Measurements from ENCODE around the gene PGLYRP1. TPM values are rescaled to one million over a fixed set of nuclear protein-coding genes. Genes with fewer than 3 reads are reported as not detected.

PGLYRP1 gene
- total and polyA plus RNA-seq, 4 donors, result 0.25 to 13.9 (median 0.76) TPM

DNA sequence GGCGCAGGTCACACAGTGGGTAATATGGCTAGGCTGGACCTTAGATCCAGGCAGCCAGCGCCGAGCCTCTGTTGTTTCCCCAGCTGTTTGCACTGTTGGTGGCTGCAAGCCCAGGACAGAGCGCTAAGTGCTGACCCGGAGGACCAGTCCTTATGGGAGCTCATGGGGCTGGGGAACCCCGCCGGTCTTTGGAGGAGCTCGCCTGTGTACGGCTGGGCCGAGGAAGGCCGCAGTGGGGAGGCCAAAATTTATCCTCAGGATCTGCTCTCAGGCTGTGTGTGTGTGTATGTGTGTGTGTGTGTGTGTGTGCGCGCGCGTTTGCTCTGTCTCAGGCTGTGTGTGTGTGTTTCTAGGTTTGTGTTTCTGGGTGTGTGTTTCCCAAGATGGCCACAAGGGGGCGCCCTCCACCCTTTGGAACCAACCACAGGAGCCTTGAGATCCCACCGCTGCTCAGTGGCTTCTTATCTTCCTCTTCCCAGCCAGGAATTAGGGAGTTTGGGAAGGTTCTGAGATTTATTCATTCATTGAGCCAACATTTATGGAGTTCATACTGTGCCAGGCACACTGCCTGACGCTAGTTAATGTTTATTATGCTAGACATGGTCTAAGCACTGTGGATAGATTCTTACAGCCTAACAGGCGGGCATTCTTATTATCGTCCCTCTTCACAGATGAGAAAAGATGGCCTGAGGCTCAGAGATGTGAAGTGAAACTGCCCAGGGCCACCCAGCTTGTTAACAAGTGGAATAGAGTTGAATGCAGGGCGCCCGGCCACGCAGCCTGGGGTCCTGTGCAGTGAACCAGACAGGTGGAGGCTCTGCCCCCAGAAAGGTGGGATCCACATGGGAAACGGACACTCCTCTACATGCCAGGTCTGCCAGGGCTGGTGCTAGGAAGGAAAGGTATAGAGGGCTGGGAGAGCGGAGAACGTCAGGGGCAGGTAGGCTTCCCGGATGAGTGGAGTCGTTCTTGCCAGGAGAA, 13.0 kb downstream of the PGLYRP1 start:
- WGBS, result 49% methylated on average over 28 of the region's 28 CpGs
- Histone ChIP-seq H3K36me3 (ENCODE audit: control insufficient read depth in 4 of 4, insufficient read depth in 3 of 4, low read depth in 1 of 4, low read length in 3 of 4) (peaks cover 0 to 6% (median 2%) of the 10 kb centered on the region in 4 donors), H3K4me1 (ENCODE audit: control insufficient read depth in 4 of 4, insufficient read depth in 4 of 4, low read length in 3 of 4) (peaks cover 1 to 5% (median 4%) of the 10 kb centered on the region in 4 donors), H3K9me3 (ENCODE audit: control insufficient read depth in 4 of 4, low read length in 3 of 4) (no peaks in the 10 kb centered on the region), H3K4me3 (ENCODE audit: low read depth in 1 of 3, low read length in 3 of 3) (no peak overlapping the region), H3K27me3 (ENCODE audit: control insufficient read depth in 4 of 4, insufficient read depth in 4 of 4, low read length in 3 of 4) (no peaks in the 10 kb centered on the region), H3K9ac (ENCODE audit: low read depth in 1 of 2, low read length in 2 of 2) (no peak overlapping the region), H3K27ac (ENCODE audit: low read depth in 1 of 2, low read length in 2 of 2) (no peak overlapping the region)
- TF ChIP-seq, protein P1, sequence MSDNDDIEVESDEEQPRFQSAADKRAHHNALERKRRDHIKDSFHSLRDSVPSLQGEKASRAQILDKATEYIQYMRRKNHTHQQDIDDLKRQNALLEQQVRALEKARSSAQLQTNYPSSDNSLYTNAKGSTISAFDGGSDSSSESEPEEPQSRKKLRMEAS (IDR thresholded peaks at IDR 0.05), result no peak
- no peak for TF ChIP-seq JUND (IDR thresholded peaks at IDR 0.05)
- TF ChIP-seq RAD21 (IDR thresholded peaks at IDR 0.05), result peak; percentile 58 to 72
- TF ChIP-seq, protein P2, sequence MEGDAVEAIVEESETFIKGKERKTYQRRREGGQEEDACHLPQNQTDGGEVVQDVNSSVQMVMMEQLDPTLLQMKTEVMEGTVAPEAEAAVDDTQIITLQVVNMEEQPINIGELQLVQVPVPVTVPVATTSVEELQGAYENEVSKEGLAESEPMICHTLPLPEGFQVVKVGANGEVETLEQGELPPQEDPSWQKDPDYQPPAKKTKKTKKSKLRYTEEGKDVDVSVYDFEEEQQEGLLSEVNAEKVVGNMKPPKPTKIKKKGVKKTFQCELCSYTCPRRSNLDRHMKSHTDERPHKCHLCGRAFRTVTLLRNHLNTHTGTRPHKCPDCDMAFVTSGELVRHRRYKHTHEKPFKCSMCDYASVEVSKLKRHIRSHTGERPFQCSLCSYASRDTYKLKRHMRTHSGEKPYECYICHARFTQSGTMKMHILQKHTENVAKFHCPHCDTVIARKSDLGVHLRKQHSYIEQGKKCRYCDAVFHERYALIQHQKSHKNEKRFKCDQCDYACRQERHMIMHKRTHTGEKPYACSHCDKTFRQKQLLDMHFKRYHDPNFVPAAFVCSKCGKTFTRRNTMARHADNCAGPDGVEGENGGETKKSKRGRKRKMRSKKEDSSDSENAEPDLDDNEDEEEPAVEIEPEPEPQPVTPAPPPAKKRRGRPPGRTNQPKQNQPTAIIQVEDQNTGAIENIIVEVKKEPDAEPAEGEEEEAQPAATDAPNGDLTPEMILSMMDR (IDR thresholded peaks at IDR 0.05; ENCODE audit: low read depth, low read length, missing input control), result peak; percentile 75
- DNase-seq (ENCODE audit: low spot score), result peak; percentile 76

DNA sequence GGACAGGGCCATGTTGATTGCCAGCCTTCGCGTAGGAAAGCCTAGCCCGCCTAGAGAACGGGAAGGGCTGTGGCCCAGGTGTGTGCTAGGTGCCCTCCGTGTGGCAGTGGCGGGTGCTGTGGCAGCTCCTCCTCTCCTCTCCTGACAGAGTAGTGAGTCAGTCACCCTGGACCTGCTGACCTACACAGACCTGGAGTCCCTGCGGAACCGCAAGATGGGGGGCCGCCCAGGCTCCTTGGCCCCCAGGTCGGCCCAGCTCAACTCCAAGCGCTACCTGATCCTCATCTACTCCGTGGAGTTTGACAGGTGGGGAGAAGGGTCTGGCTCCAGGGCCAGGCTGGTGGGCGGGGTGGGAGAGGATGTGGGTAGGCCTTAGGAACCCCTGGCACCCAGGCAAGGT, 16.4 kb downstream of the PGLYRP1 start:
- no peak for DNase-seq (ENCODE audit: low spot score)
- 96% methylated on average over 13 of the region's 13 CpGs for WGBS
- TF ChIP-seq, protein P3, sequence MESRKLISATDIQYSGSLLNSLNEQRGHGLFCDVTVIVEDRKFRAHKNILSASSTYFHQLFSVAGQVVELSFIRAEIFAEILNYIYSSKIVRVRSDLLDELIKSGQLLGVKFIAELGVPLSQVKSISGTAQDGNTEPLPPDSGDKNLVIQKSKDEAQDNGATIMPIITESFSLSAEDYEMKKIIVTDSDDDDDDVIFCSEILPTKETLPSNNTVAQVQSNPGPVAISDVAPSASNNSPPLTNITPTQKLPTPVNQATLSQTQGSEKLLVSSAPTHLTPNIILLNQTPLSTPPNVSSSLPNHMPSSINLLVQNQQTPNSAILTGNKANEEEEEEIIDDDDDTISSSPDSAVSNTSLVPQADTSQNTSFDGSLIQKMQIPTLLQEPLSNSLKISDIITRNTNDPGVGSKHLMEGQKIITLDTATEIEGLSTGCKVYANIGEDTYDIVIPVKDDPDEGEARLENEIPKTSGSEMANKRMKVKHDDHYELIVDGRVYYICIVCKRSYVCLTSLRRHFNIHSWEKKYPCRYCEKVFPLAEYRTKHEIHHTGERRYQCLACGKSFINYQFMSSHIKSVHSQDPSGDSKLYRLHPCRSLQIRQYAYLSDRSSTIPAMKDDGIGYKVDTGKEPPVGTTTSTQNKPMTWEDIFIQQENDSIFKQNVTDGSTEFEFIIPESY (IDR thresholded peaks at IDR 0.05), result no peak
- TF ChIP-seq TAF1 (conservative IDR thresholded peaks at IDR 0.05) (no peak), SP1 (IDR thresholded peaks at IDR 0.05) (no peak), NR2F2 (IDR thresholded peaks at IDR 0.05) (no peak), FOXA1 (IDR thresholded peaks at IDR 0.05) (no peak)
- TF ChIP-seq, protein P4, sequence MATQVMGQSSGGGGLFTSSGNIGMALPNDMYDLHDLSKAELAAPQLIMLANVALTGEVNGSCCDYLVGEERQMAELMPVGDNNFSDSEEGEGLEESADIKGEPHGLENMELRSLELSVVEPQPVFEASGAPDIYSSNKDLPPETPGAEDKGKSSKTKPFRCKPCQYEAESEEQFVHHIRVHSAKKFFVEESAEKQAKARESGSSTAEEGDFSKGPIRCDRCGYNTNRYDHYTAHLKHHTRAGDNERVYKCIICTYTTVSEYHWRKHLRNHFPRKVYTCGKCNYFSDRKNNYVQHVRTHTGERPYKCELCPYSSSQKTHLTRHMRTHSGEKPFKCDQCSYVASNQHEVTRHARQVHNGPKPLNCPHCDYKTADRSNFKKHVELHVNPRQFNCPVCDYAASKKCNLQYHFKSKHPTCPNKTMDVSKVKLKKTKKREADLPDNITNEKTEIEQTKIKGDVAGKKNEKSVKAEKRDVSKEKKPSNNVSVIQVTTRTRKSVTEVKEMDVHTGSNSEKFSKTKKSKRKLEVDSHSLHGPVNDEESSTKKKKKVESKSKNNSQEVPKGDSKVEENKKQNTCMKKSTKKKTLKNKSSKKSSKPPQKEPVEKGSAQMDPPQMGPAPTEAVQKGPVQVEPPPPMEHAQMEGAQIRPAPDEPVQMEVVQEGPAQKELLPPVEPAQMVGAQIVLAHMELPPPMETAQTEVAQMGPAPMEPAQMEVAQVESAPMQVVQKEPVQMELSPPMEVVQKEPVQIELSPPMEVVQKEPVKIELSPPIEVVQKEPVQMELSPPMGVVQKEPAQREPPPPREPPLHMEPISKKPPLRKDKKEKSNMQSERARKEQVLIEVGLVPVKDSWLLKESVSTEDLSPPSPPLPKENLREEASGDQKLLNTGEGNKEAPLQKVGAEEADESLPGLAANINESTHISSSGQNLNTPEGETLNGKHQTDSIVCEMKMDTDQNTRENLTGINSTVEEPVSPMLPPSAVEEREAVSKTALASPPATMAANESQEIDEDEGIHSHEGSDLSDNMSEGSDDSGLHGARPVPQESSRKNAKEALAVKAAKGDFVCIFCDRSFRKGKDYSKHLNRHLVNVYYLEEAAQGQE (IDR thresholded peaks at IDR 0.05), result no peak
- TF ChIP-seq, protein P5, sequence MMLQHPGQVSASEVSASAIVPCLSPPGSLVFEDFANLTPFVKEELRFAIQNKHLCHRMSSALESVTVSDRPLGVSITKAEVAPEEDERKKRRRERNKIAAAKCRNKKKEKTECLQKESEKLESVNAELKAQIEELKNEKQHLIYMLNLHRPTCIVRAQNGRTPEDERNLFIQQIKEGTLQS (IDR thresholded peaks at IDR 0.05), result no peak
- H3K4me1 ChIP-seq (ENCODE audit: control insufficient read depth in 4 of 4, insufficient read depth in 4 of 4, low read length in 3 of 4), result no peaks in the 10 kb centered on the region
- peaks cover 0 to 12% (median 4%) of the 10 kb centered on the region in 4 donors for H3K36me3 ChIP-seq (ENCODE audit: control insufficient read depth in 4 of 4, insufficient read depth in 3 of 4, low read depth in 1 of 4, low read length in 3 of 4)
- no peaks in the 10 kb centered on the region for H3K9me3 ChIP-seq (ENCODE audit: control insufficient read depth in 4 of 4, low read length in 3 of 4)
- H3K9ac ChIP-seq (ENCODE audit: low read depth in 1 of 2, low read length in 2 of 2), result no peak overlapping the region
- no peak overlapping the region for H3K4me3 ChIP-seq (ENCODE audit: low read depth in 1 of 3, low read length in 3 of 3)
- H3K27ac ChIP-seq (ENCODE audit: low read depth in 1 of 2, low read length in 2 of 2), result no peak overlapping the region
- no peaks in the 10 kb centered on the region for H3K27me3 ChIP-seq (ENCODE audit: control insufficient read depth in 4 of 4, insufficient read depth in 4 of 4, low read length in 3 of 4)

Data from liver (tissue), 9 donors.